SKM-1 (cell line): ENCODE measurements around the gene DPP6.
"Not testable (repeated sequence)": the region's sequence is repeated elsewhere in the genome, so short reads cannot be mapped to it uniquely, and the experiment has no call there.

ENCODE experiments used
- DNase-seq: peaks from one replicate; lab custom pipeline; 2025; ENCODE audit not compliant: unreplicated experiment; lab: John Stamatoyannopoulos, UW

The DPP6 gene

DNA sequence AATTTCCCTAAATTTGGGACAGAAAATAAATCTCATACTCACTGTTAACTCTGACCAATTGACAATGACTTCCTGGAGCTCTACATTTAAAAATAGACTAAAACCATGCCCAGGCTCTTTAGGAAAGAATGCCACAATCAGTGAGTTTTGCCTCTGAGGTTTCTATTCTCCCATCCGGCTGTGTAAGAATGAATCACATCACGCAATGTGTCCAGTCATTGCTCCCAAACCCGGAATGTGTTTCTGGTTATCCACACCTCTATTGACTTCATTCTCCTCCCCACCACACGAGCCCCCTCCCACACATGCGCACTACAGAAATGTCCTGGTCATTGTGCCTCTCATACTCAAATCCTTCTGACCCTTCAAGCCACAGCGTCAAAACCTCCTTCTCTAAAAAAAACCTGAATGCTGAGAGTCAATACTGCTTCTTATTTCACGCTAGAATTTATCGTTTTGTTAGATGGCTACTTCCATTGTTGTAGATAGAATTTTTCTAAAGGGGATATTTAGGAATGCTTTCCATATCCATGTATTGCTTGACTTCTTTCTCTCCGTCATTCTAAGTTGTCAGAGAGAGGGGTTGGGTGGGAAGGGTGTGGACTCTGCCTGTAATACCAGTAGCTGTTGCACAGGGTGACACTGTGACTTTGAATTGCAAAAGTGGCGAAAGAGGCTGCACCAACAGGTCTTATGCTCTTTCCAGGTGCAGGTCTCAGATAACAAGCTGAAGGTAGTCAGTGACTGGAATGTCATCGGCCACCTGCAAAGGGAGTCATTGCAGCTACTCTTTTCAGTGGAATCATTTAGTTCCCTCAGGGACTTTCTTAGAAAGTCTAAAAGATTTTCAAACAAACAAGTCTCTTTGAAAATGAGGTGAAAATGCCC, 594.2 kb downstream of the DPP6 start:
- no peak for DNase-seq

DNA sequence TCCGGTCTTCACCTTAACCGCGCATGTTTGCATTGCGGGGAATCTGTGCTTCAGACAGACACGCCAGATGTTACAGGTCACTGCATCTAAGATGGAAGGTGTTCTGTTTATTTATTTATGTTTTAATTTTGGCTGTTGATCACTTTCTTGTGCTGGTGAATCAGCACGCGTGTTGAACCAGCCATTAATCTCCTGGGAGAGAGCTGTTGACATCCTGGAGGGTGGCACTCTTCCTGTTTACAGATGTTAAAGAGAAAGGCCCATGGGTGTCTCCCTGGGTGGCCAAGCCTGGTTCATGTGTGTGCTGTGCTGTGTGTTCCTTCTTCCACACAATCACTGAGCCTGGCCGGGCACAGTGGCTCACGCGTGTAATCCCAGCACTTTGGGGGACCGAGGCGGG, 595.4 kb downstream of the DPP6 start:
- no peak for DNase-seq

DNA sequence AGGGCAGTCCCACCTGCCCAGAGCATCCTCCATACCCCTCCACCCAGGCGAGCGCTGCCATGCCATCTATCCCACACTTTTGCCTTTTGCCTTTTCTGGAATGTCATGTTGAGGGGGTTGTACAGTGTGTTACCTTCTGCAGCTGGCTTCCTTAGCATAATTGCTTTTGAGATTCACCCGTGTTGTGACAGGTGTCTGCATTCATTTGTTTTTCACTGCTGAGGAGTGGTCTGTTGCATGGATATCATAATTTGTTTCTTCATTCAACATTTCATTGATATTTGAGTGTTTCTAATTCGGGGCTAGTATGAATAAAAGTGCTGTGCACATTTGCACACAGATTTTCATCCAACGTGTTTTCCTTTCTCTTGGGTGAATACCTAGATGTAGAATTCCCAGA, 596.8 kb downstream of the DPP6 start:
- DNase-seq: no peak

DNA sequence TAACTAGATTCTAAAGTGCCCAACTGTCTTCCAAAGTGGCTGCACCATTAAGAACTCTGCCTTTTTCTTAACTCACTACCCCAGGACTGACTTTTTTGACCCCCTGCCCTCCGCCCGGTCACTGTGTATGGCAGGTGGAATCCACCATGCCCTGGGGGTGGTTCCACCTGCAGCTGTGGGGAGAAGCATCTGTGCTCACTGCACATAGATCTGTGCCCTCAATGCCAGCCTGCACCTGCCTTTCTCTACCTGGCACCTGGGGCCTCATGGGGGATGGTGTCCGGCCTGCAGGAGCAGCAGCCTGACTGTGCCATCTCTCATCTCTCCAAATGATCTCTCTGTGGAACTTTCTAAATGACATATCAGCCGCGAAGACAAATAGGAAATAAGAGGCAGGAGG, 597.2 kb downstream of the DPP6 start:
- no peak for DNase-seq

DNA sequence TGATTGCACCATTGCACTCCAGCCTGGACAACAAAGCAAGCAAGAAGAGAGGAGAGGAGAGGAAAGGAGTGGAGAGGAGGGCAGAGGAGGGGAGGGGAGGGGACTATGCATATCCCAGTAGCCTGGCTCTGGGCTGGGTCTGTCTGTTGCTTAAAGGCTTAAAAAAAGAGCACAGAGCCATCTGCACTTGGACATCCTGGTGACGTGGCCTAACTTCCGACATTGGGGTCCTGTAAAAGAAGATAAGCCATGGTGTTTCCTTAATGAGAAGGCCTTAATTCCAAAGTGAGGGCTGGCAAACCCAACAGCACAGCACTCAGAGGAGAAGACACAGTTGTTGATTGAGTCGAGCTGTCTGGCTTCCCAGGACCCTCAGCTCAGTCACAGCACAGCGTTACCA, 598.1 kb downstream of the DPP6 start:
- no peak for DNase-seq

DNA sequence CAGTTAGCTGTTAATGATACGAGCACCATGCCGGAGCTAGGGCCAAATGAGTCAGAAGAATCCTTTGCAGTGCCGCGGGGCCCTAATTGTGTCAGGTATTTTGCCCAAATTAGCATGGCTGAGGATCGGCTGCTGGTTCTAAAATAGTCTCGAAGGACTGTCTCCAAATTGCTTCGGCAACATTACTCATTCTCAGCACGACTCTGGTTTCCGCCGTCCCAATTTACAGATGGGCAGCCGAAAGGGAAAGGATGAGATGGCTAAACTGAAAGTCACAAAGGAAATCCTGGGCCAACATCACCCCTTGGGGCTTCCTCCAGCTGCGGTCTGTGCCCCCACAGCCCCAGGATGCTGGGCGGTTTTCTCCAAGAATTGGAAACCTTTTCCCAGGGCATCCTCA, 599.3 kb downstream of the DPP6 start:
- DNase-seq: no peak

DNA sequence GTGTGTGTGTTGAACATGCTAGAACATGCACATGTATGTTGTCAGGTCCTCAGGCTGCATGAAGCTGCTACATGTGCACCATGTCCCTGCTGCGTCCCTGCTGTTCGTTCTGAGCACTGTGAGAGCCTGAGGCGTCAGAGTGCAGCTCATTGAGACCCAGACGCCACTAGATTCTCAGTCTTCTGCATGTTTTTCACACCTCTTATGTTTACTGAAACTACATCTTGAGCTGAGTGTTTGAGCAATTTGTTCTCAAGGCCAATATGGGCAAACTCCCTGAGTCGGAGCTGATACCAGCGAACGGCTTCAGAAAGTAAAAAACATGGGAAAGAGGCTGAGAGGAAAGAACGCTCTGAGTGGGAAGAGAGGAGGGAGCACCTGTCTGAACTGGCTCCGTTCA, 600.4 kb downstream of the DPP6 start:
- no peak for DNase-seq

DNA sequence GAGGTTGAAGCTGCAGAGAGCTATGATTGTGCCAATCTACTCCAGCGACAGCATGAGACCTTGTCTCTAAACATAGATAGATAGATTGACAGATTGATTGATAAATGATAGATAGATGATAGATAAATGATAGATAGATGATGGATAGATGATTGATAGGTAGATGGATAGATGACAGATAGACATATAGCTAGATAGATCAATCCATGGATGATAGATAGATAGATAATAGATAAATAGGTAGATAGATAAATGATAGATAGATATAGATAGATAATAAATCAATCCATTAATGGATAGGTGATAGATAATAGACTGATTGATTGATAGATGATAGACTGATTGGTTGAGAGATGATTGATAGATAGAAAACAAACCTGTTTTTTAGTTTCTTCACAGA, 601.1 kb downstream of the DPP6 start:
- DNase-seq: no peak

DNA sequence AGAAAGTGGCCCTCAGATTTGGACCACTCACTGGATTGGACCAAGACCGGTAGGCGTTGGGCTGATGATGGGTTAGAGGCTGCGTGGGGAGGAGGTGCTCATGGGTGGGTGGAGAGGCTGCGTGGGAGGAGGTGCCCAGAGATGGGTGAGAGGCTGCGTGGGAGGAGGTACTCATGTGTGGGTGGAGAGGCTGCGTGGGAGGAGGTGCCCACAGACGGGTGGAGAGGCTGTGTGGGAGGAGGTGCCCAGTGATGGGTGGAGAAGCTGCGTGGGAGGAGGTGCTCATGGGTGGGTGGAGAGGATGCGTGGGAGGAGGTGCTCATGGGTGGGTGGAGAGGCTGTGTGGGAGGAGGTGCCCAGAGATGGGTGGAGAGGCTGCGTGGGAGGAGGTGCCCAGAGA, 604.4 kb downstream of the DPP6 start:
- DNase-seq: no peak

DNA sequence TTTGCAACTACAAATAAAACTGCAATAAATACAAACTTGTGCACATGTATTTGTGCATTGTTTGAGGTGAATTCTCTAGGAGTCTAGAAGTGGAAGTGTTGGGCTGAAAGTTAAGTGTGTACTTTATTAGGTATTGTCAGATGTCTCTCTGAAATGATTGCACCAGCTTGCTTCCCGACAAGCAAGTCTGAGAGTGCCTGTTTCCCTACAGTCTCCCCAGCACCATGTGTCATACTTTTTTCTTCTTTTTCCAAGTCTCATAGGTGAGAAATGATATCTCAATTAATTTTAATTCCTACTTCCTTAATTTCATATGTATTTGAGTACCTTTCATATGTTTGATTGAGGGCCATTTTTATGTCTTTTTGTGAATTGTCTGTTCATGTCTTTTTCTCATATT, 614.6 kb downstream of the DPP6 start:
- DNase-seq: no peak

DNA sequence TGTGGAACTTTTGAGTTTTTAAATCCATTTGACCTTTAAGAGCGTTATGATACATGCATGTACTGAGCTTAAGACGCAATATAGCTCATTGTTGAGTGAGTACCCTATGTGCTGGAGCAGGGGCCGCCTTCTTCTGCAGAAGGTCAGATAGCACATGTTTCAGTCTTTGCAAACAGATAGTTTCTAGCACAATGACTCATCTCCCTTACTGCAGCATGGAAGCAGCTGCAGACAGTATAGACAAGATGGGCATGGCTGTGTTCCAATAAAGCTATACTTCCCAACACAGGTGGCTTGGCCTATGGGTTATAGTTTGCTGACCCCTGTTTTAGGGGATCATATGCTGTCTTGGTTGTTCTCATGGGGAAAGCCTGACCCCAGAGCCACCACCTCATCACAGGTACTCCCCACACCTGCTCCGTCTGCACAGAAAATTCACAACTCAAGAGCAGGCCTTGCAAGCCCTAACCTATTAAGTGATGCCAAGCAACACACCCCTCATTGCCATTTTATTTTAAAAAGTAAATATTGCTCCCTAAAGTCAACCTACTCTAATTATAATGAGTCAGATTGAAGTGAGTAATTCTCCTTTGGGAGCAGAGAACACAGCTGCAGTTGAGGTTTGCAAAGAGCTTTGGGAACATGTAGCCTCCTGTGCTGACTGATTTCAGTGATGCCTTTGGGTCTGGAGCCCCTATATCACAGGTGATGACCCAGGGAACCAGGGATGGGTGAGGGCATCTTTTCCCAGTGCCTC, 620.6 kb downstream of the DPP6 start:
- no peak for DNase-seq

DNA sequence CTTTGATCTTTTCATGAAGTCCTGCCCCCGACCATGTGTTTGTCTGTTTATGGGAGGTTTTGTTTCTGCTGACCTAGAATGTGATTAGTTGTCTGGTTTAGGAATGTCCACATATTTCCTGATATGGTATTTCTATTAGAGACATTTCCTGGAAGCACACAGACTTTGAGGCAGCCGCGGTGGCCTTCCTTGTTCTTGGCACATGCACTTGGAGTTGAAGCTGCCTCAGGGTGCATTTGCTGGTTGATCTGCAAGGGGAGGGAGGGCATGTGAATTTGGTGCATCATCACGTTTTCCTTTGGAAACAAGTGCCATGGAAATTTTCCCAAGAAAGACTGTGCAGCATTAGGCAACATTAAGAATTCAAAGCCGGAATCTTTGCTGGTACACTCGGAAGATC, 622.0 kb downstream of the DPP6 start:
- DNase-seq: no peak

DNA sequence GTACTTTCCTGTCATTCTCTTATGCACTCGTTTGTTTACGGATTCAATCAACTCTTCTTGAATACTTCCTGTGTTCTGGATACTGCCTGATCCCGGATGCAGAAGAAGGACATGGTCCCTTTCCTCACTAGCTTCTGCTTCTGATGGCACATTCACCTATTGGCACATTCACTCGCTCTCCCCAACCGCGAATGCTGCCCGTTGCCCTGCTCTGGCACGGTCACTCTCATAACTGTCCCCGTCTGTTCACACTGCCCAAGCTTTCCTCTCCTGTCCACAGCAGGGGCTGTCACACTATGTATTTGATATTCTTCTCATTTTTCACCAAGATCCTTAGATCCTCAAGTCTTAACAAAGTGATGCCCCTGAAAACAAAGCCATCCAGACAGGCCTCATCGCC, 623.4 kb downstream of the DPP6 start:
- DNase-seq: no peak

DNA sequence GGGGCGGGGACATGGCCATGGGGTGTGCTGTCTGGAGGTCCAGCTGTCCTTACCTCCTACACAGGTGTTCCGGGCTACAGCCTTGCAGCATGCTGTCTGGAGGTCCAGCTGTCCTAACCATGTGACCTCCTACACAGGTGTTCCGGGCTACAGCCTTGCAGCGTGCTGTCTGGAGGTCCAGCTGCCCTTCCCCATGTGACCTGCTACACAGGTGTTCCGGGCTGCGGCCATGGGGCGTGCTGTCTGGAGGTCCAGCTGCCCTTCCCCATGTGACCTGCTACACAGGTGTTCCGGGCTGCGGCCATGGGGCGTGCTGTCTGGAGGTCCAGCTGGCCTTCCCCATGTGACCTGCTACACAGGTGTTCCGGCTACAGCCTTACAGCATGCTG, 623.8 kb downstream of the DPP6 start:
- DNase-seq: not testable (repeated sequence)

DNA sequence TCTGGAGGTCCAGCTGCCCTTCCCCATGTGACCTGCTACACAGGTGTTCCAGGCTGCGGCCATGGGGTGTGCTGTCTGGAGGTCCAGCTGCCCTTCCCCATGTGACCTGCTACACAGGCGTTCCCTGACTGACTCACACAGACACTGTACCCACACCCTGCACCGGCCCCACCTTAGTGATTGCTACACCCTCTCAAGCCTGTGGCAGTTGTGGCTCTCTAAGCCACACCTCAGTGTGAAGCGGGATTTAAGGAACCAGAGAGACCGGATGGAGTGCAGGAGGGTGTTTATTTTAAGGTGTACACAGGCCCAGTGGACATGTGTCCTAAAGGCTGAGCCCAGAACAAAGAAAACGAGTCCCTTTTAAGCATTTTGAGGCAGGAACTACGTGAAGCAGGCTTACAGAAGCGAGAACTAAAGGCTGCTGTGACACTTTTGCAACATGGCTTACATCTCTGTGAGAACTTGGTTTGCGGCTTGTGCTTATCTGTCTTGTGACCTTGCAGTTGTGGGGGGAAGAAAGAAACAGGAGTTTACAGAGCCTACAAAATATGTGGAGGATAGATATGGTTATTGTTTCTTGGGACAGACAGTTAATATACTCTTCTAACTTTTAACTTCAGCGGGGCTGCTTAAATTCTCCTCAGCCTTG, 624.4 kb downstream of the DPP6 start:
- no peak for DNase-seq

DNA sequence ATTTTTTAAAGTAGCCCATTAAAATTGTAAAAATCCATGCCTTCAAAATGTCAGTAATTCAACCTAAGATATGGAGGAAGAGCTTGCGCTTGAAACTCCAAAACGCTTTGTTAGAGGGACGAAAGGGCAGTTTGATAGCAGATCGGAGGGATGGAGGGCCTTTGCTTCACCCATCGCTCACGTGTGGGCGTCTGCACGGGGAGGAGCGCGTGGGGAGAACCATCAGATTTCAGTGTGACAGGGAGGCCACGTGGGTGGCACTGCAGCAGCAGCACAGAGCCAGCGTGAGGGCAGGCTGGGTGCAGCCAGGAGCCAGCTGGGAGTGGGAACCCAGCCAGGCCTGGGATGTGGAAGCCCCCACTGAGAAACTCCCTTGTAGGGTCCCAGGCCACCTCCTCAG, 625.3 kb downstream of the DPP6 start:
- no peak for DNase-seq

DNA sequence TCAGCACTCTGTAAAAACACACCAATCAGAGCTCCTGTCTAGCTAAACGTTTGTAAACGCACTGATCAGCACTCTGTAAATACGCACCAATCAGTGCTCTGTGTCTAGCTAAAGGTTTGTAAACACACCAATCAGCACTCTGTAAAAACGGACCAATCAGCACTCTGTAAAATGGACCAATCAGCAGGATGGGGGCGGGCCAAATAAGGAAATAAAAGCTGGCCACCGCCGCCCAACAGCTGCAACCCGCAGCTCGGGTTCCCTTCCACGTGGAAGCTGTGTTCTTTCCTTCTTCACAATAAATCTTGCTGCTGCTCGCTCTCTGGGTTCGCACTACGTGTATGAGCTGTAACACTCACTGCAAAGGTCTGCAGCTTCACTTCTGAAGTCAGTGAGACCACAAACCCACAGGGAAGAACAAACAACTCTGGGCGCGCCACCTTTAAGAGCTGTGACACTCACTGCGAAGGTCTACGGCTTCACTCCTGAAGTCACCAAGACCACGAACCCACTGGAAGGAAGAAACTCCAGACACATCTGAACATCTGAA, 625.9 kb downstream of the DPP6 start:
- not testable (repeated sequence) for DNase-seq

DNA sequence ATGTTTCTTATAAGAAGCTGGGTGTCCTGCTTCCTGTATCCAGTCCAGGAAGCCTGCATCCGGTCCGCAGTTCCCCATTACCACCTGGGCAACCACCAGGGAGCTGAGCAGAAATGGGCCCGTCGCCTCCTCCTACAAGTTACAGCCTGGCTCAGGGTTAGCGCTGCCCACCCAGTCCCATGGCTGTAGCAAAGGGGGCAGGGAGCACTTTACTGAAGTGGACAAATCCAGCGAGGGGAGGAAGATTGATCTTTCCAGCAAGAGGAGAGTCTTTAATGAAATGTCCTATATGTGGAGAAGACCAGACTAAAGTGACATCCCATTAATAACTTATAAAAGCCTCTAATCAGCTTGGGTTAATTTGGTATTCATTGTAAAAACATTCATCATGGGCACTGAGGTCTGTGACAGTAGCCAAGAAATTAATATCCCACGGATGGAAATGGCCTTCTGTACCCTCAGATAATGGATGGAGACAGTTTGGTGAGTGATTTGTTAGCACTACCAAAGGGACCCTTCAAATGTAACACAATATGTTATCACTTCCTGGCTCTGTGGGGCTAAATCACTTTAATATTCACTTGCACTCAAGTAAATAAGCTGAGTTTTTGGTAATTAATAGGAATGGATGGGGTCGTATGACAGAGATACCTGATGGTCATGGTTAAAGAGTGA, 627.3 kb downstream of the DPP6 start:
- DNase-seq: no peak

DNA sequence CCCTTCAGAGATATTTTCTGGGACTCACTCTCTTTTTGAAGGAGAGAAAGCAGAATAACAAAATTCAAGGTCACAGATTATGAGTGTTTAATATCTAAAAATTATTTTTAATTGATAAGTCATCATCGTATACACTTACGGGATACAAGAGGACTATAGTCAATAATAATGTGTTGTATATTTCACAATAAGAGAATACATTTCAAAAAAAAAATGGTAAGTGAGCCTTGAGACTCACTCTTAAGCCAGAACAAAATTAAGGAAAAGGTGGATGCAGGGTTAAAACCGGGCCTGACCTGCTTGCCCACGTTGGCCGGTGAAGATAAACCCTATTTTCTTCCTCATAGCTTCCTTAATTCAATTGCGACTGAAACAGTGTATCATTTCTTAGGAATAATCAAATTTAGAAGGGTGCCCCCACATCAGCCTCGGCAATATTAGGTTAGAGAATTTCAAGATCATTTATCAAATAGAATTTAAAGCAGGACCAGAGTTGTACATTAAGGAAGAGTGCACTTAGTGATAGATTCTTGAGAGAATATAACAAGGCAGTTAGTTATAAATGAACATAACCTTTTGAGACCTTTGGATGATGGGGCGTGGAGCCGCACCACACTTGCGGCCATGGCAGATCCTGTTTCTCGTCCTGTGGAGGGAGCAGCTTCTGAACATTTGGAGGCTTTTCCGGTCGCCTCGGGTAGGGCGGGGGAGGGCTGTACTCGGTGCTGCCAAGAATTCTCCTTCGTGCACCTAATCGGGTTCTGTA, 628.9 kb downstream of the DPP6 start:
- no peak for DNase-seq

DNA sequence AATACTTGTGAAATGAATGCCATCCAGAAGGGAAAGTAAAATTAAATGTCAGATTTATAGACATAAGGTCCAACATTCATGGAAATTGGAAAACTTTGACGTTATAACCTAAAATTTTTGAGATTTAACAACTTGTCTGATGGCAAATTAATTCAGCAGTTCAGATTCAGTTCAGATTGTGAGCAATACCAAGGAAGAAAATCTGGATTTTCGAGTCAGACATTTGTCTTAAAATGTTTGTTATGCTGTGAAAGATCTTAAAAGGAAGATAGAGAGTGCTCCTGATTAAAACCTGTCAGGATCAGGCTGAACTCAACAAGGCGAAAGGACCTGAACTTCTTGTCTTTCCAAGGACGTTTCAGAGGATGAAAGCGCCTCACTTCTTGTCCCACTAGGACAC, 629.8 kb downstream of the DPP6 start:
- DNase-seq: no peak
